HL-60 (cell line): ENCODE results near the gene CEP85.

ENCODE experiments used
- POLR2AphosphoS5 ChIP-seq: IDR thresholded peaks from 2 replicates; pipeline ENCODE4 v1.6.1; 2012; ENCODE audit warnings: low read depth
- TF ChIP-seq, protein P1 (sequence below): IDR thresholded peaks from one replicate; pipeline ENCODE4 v1.5.1; 2011; ENCODE audit warnings: low read length, control low read depth, inconsistent platforms; ENCODE audit not compliant: insufficient read depth

DNA sequence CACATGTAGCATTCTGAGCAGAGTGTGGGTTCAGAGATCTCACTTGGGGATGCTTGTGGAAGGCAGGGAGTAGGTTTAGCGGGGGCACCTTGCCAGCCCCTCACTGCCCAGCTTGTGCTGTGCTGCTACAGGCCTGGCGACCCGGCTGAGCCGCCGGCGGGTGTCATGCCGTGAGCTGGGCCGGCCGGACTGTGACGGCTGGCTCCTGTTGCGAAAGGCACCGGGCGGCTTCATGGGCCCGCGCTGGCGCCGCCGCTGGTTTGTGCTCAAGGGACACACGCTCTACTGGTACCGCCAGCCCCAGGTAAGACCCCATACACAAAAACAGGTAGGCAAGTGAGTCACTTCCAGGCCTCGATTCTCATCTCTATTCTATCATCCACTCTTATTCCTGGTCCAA, 49.1 kb upstream of the CEP85 start:
- TF ChIP-seq, protein P1, sequence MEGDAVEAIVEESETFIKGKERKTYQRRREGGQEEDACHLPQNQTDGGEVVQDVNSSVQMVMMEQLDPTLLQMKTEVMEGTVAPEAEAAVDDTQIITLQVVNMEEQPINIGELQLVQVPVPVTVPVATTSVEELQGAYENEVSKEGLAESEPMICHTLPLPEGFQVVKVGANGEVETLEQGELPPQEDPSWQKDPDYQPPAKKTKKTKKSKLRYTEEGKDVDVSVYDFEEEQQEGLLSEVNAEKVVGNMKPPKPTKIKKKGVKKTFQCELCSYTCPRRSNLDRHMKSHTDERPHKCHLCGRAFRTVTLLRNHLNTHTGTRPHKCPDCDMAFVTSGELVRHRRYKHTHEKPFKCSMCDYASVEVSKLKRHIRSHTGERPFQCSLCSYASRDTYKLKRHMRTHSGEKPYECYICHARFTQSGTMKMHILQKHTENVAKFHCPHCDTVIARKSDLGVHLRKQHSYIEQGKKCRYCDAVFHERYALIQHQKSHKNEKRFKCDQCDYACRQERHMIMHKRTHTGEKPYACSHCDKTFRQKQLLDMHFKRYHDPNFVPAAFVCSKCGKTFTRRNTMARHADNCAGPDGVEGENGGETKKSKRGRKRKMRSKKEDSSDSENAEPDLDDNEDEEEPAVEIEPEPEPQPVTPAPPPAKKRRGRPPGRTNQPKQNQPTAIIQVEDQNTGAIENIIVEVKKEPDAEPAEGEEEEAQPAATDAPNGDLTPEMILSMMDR = no peak
- TF ChIP-seq POLR2AphosphoS5 = no peak
